Hepatocyte (in vitro differentiated cells): ENCODE data around the gene CD160. TPM values are rescaled to one million over a fixed set of nuclear protein-coding genes. Genes with fewer than 3 reads are reported as not detected.

Experiments used
- DNase-seq: peaks from one replicate; pipeline ENCODE4 v3.0.0-alpha.2; 2016; ENCODE audit warnings: low spot score
- H2AFZ ChIP-seq: fragments of 200-600 bp; sonication (generic); 2 replicates; pipeline ENCODE4 v1.6.0; 2016; ENCODE audit warnings: antibody characterized with exemption, mild to moderate bottlenecking
- H3K27ac ChIP-seq: fragments of 200-600 bp; sonication (generic); 2 replicates; pipeline ENCODE4 v1.5.1; 2016; ENCODE audit warnings: mild to moderate bottlenecking
- H3K27me3 ChIP-seq: fragments of 200-600 bp; sonication (generic); 2 replicates; pipeline ENCODE4 v1.6.1; 2016
- H3K36me3 ChIP-seq: fragments of 200-600 bp; sonication (generic); replicated peaks from 2 replicates; pipeline ENCODE4 v1.5.1; 2016; ENCODE audit warnings: low read depth; ENCODE audit not compliant: insufficient read depth
- H3K4me1 ChIP-seq: fragments of 200-600 bp; sonication (generic); 2 replicates; pipeline ENCODE4 v1.5.1; 2016; ENCODE audit warnings: mild to moderate bottlenecking, moderate library complexity; ENCODE audit not compliant: insufficient read depth
- H3K4me2 ChIP-seq: fragments of 200-600 bp; sonication (generic); 2 replicates; pipeline ENCODE4 v1.6.0; 2016
- H3K4me3 ChIP-seq: fragments of 200-600 bp; sonication (generic); 2 replicates; pipeline ENCODE4 v1.5.1; 2016; ENCODE audit warnings: mild to moderate bottlenecking
- H3K79me2 ChIP-seq: fragments of 200-600 bp; sonication (generic); 2 replicates; pipeline ENCODE4 v1.6.0; 2017; ENCODE audit warnings: mild to moderate bottlenecking
- H3K9me2 ChIP-seq: fragments of 200-600 bp; sonication (generic); replicated peaks from 2 replicates; pipeline ENCODE4 v1.6.0; 2017; ENCODE audit warnings: mild to moderate bottlenecking; ENCODE audit not compliant: insufficient read depth
- H3K9me3 ChIP-seq: fragments of 200-600 bp; sonication (generic); 2 replicates; pipeline ENCODE4 v1.5.1; 2016; ENCODE audit warnings: low read depth, mild to moderate bottlenecking
- H4K20me1 ChIP-seq: fragments of 200-600 bp; sonication (generic); 2 replicates; pipeline ENCODE4 v1.6.0; 2016; ENCODE audit warnings: mild to moderate bottlenecking; ENCODE audit not compliant: insufficient read depth, poor library complexity, severe bottlenecking
- EZH2 ChIP-seq: fragments of 200-600 bp; sonication (generic); IDR thresholded peaks from 2 replicates; pipeline ENCODE4 v1.6.1; 2016; ENCODE audit warnings: antibody characterized with exemption, mild to moderate bottlenecking, borderline replicate concordance
- EZH2phosphoT487 ChIP-seq: fragments of 200-600 bp; sonication (generic); IDR thresholded peaks from one replicate; pipeline ENCODE4 v1.6.1; 2018; ENCODE audit warnings: antibody characterized with exemption, mild to moderate bottlenecking, low read depth, moderate library complexity; ENCODE audit not compliant: unreplicated experiment, severe bottlenecking
- WGBS: methylation state at CpG from one replicate; pipeline ENCODE4 v1.1.6; 2016; ENCODE audit warnings: low lambda C conversion rate; ENCODE audit errors: missing lambda C conversion rate; 5-methylcytosine and 5-hydroxymethylcytosine counted together
- polyA plus RNA-seq: library from polyadenylated mRNA; unstranded; fragments of >200 nt; fragmentation: Nextera tagmentation; extraction: Ambion mirVana; gene quantifications from 2 replicates; pipeline ENCODE4 v1.2.1, GENCODE V29; 2016
- total RNA-seq: library from RNA; depleted of rRNA; stranded (reverse); fragments of >200 nt; gene quantifications from 2 replicates; pipeline ENCODE4 v1.2.3, GENCODE V29; 2014
- TF ChIP-seq, protein P1 (sequence below): fragments of 200-600 bp; sonication (generic); IDR thresholded peaks from 2 replicates; pipeline ENCODE4 v1.5.1; 2016; ENCODE audit warnings: antibody characterized with exemption, mild to moderate bottlenecking; ENCODE audit not compliant: poor library complexity

The CD160 gene
- total and polyA plus RNA-seq, 2 experiments from 2014 or later, result not detected

DNA sequence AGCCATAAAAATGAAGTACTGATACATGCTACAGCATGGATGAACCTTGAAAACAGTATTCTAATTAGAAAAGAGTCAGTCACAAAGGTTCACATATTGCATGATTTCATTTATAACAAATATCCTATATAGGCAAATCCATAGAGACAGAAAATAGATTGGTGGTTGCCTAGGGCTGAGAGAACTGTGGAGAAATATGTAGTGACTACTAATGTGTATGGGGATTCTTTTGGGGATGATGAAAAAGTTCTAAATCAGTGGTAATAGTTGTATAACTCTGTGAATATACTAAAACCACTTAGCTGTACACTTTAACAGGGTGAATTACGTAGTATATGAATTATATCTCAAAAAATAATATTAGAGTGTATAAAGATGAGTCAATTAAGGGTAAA is 58.8 kb downstream of the CD160 start:
- TF ChIP-seq EZH2, result no peak
- TF ChIP-seq EZH2phosphoT487, result no peak
- TF ChIP-seq, protein P1, sequence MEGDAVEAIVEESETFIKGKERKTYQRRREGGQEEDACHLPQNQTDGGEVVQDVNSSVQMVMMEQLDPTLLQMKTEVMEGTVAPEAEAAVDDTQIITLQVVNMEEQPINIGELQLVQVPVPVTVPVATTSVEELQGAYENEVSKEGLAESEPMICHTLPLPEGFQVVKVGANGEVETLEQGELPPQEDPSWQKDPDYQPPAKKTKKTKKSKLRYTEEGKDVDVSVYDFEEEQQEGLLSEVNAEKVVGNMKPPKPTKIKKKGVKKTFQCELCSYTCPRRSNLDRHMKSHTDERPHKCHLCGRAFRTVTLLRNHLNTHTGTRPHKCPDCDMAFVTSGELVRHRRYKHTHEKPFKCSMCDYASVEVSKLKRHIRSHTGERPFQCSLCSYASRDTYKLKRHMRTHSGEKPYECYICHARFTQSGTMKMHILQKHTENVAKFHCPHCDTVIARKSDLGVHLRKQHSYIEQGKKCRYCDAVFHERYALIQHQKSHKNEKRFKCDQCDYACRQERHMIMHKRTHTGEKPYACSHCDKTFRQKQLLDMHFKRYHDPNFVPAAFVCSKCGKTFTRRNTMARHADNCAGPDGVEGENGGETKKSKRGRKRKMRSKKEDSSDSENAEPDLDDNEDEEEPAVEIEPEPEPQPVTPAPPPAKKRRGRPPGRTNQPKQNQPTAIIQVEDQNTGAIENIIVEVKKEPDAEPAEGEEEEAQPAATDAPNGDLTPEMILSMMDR, result no peak
- no peak overlapping the region for H2AFZ ChIP-seq
- no peaks in the 10 kb centered on the region for H3K4me1 ChIP-seq
- H3K27me3 ChIP-seq, result no peaks in the 10 kb centered on the region
- no peak overlapping the region for H3K27ac ChIP-seq
- peaks cover 12% of the 10 kb centered on the region for H3K79me2 ChIP-seq
- H3K4me3 ChIP-seq, result no peak overlapping the region
- H3K36me3 ChIP-seq, result no peaks in the 10 kb centered on the region
- no peak overlapping the region for H3K4me2 ChIP-seq
- 100% methylated on average over 1 of the region's 1 CpG for WGBS
- DNase-seq, result no peak
- no peaks in the 10 kb centered on the region for H4K20me1 ChIP-seq
- no peaks in the 10 kb centered on the region for H3K9me2 ChIP-seq
- no peaks in the 10 kb centered on the region for H3K9me3 ChIP-seq

DNA sequence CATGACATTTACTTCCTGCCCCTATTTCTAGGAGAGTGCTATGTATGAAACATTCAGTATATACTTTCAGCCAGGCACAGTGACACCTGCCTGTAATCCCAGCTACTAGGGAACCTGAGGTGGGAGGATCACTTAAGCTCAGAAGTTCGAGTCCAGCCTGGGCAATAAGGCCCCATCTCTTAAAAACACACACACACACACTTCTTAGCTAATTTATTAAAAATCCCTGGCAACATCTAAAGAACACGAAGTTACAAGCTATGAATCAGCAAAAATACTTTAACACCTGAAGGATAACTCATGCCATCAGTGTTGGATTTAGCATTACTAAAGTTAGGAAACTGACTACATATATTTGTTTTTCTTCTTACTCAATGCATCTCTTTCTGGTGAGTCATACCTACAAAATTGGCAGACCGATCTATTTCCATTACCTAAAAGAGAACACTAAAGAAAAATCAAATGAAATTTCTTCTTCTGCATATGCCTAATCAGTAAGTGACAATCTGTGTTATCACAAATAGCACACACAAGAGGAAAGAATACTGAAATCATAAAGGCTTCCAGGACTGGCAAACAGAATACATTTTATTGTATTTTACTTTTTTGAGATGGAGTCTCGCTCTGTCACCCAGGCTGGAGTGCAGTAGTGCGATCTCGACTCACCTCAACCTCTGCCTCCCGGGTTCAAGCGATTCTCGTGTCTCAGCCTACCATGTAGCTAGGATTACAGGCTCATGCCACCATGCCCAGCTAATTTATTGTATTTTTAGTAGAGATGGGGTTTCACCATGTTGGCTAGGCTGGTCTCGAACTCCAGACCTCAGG is 63.2 kb downstream of the CD160 start:
- H3K4me2 ChIP-seq, result no peak overlapping the region
- TF ChIP-seq, protein P1, result no peak
- TF ChIP-seq EZH2phosphoT487 (no peak), EZH2 (no peak)
- H4K20me1 ChIP-seq, result no peaks in the 10 kb centered on the region
- peak overlapping the region; percentile 73 for H3K27ac ChIP-seq
- no peaks in the 10 kb centered on the region for H3K27me3 ChIP-seq
- H3K9me2 ChIP-seq, result no peaks in the 10 kb centered on the region
- WGBS, result 80% methylated on average over 10 of the region's 10 CpGs
- H3K36me3 ChIP-seq, result no peaks in the 10 kb centered on the region
- no peak for DNase-seq
- peaks cover 7% of the 10 kb centered on the region for H3K79me2 ChIP-seq
- no peaks in the 10 kb centered on the region for H3K9me3 ChIP-seq
- H2AFZ ChIP-seq, result no peak overlapping the region
- H3K4me1 ChIP-seq, result peaks cover 6% of the 10 kb centered on the region
- no peak overlapping the region for H3K4me3 ChIP-seq

DNA sequence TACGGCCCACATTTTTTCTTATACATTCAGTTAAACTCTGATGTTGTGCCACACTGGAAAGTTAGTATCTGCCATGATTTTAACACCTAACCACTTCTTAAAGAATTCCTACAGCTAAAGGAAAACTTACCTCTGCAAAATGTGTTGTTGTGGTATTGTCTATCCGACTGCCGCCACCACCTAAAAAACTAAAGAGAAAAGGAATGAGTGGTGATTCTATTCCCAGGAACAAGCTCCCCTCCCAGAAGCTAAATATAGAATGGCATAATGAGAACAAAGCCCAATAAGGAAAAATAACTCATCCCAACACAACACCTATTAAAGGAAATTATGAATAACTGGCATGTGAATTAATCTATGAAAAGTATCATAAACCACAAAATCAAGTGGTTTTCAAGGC is 65.1 kb downstream of the CD160 start:
- Histone ChIP-seq H3K79me2 (peaks cover 14% of the 10 kb centered on the region), H3K9me2 (no peaks in the 10 kb centered on the region), H3K4me1 (peaks cover 6% of the 10 kb centered on the region), H3K9me3 (no peaks in the 10 kb centered on the region), H3K27me3 (no peaks in the 10 kb centered on the region), H3K36me3 (no peaks in the 10 kb centered on the region), H3K27ac (no peak overlapping the region), H3K4me3 (no peak overlapping the region), H4K20me1 (no peaks in the 10 kb centered on the region), H2AFZ (no peak overlapping the region), H3K4me2 (no peak overlapping the region)
- WGBS, result 82% methylated on average over 3 of the region's 3 CpGs
- TF ChIP-seq EZH2 (no peak), EZH2phosphoT487 (no peak)
- TF ChIP-seq, protein P1, result no peak
- no peak for DNase-seq
